C4-2B (cell line): Measurements from ENCODE around the gene OMP.

ENCODE experiments used
- CTCF ChIP-seq: fragments of 450-650 bp; conservative IDR thresholded peaks from 2 replicates; pipeline ENCODE4 v1.5.1; 2017; ENCODE audit warnings: mild to moderate bottlenecking
- ZFX ChIP-seq: fragments of 450-650 bp; IDR thresholded peaks from 2 replicates; pipeline ENCODE4 v1.6.1; 2017

GRCh38 chr11:77126861-77127234, 24.2 kb downstream of the OMP start:
- 0 out of 2 replicates have a peak, but pooled peaks have one; percentile 74 for TF ChIP-seq CTCF
- no peak for TF ChIP-seq ZFX
